B cell (primary cell): ENCODE results near the gene ADH4.

ENCODE experiments used
- CTCF ChIP-seq: fragments of 200-600 bp; IDR thresholded peaks from one replicate; pipeline ENCODE4 v1.8.0; 2022; ENCODE audit warnings: antibody characterized with exemption, mild to moderate bottlenecking
- EZH2 ChIP-seq: IDR thresholded peaks from 2 replicates; pipeline ENCODE4 v1.6.1; 2012; ENCODE audit warnings: borderline replicate concordance, low read depth, mild to moderate bottlenecking, moderate library complexity, low read length; ENCODE audit not compliant: insufficient read depth, poor library complexity, severe bottlenecking

GRCh38 chr4:99154658-99155342 lies 10.7 kb upstream of the ADH4 start:
- TF ChIP-seq CTCF (no peak), EZH2 (no peak)
